ENCODE results near the gene SUDS3. TPM values are rescaled to one million over a fixed set of nuclear protein-coding genes. Genes with fewer than 3 reads are reported as not detected.

Gene SUDS3
- polyA plus RNA-seq, 1 donor from 2014 or later: 67.9 TPM

DNA sequence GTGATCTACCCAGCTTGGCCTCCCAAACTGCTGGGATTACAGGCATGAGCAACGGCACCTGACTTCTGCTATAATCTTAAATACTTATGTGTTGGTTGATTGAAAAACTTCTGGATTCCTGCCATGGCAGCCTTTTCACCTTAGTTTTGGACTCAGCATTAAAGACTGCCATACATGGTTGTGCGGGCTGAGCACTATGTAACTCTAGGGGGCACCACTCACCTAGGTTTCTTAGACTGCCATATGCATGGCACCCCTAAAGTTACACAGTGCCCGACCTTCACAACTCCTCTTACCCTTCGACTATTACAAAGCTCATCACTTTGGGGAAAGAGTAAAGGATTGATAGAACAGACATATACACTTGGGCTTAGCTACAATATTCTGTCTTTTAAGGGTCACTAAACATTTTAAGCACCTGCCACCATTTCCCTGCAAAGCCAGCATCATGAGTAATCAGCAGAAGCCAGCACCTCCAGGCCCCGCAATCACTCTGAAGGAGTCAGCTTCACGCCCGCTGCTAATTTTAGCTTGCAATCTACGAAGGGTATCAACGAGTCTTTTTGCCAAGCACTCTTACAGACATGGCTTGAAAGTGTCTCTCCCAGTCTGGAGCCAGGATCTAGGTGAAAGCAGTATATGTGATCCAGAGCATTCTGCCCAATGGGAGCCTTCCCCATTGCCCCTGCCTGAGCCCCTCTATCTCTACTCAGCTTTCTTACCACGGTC is 59.8 kb downstream of the SUDS3 start:
- Histone ChIP-seq H4K20me1 (ENCODE audit: insufficient read depth) (no peaks in the 10 kb centered on the region), H3K27ac (ENCODE audit: low read length) (no peak overlapping the region), H3K9ac (ENCODE audit: low read length) (no peak overlapping the region), H3K4me2 (ENCODE audit: low read length) (no peak overlapping the region), H3F3A (ENCODE audit: insufficient read depth, low read length, poor library complexity, severe bottlenecking) (no peaks in the 10 kb centered on the region), H3K9me3 (ENCODE audit: low read length) (no peaks in the 10 kb centered on the region), H3K79me2 (replicated peaks; ENCODE audit: insufficient read depth, low read length) (no peaks in the 10 kb centered on the region), H3K27me3 (ENCODE audit: insufficient read depth, low read depth, low read length) (no peaks in the 10 kb centered on the region), H2AFZ (ENCODE audit: low read depth, low read length) (no peak overlapping the region), H3K9me2 (ENCODE audit: insufficient read depth, low read length) (no peaks in the 10 kb centered on the region), H3K4me3 (ENCODE audit: low read length) (no peak overlapping the region), H3K36me3 (ENCODE audit: insufficient read depth, low read length) (no peaks in the 10 kb centered on the region)
- TF ChIP-seq, protein P1, sequence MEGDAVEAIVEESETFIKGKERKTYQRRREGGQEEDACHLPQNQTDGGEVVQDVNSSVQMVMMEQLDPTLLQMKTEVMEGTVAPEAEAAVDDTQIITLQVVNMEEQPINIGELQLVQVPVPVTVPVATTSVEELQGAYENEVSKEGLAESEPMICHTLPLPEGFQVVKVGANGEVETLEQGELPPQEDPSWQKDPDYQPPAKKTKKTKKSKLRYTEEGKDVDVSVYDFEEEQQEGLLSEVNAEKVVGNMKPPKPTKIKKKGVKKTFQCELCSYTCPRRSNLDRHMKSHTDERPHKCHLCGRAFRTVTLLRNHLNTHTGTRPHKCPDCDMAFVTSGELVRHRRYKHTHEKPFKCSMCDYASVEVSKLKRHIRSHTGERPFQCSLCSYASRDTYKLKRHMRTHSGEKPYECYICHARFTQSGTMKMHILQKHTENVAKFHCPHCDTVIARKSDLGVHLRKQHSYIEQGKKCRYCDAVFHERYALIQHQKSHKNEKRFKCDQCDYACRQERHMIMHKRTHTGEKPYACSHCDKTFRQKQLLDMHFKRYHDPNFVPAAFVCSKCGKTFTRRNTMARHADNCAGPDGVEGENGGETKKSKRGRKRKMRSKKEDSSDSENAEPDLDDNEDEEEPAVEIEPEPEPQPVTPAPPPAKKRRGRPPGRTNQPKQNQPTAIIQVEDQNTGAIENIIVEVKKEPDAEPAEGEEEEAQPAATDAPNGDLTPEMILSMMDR (IDR thresholded peaks at IDR 0.05; ENCODE audit: poor library complexity, severe bottlenecking): peak; percentile 52
- TF ChIP-seq EZH2 (IDR thresholded peaks at IDR 0.05; ENCODE audit: borderline replicate concordance, insufficient read depth, low read length, poor library complexity, severe bottlenecking): no peak
- peak; percentile 58 for TF ChIP-seq RAD21 (conservative IDR thresholded peaks at IDR 0.05)
- peak; percentile 60 for TF ChIP-seq SMC3 (conservative IDR thresholded peaks at IDR 0.05; ENCODE audit: poor library complexity)

GRCh38 chr12:118436986-118437385 is 60.6 kb downstream of the SUDS3 start:
- Histone ChIP-seq H3K36me3 (ENCODE audit: insufficient read depth, low read length) (no peaks in the 10 kb centered on the region), H3K27me3 (ENCODE audit: insufficient read depth, low read depth, low read length) (no peaks in the 10 kb centered on the region), H3F3A (ENCODE audit: insufficient read depth, low read length, poor library complexity, severe bottlenecking) (no peaks in the 10 kb centered on the region), H3K9ac (ENCODE audit: low read length) (no peak overlapping the region), H3K9me2 (ENCODE audit: insufficient read depth, low read length) (no peaks in the 10 kb centered on the region), H3K79me2 (replicated peaks; ENCODE audit: insufficient read depth, low read length) (no peaks in the 10 kb centered on the region), H3K4me2 (ENCODE audit: low read length) (no peak overlapping the region), H3K9me3 (ENCODE audit: low read length) (no peaks in the 10 kb centered on the region), H3K27ac (ENCODE audit: low read length) (no peak overlapping the region), H4K20me1 (ENCODE audit: insufficient read depth) (no peaks in the 10 kb centered on the region), H3K4me3 (ENCODE audit: low read length) (no peak overlapping the region), H2AFZ (ENCODE audit: low read depth, low read length) (no peak overlapping the region)
- TF ChIP-seq EP300 (conservative IDR thresholded peaks at IDR 0.05; ENCODE audit: poor library complexity, severe bottlenecking) (no peak), MXI1 (conservative IDR thresholded peaks at IDR 0.05; ENCODE audit: poor library complexity, severe bottlenecking) (no peak), POLR2AphosphoS5 (IDR thresholded peaks at IDR 0.05) (no peak), TAF1 (IDR thresholded peaks at IDR 0.05; ENCODE audit: low read depth) (no peak), EZH2 (IDR thresholded peaks at IDR 0.05; ENCODE audit: borderline replicate concordance, insufficient read depth, low read length, poor library complexity, severe bottlenecking) (no peak), SMC3 (conservative IDR thresholded peaks at IDR 0.05; ENCODE audit: poor library complexity) (no peak), RAD21 (conservative IDR thresholded peaks at IDR 0.05) (no peak)
- TF ChIP-seq, protein P1 (IDR thresholded peaks at IDR 0.05; ENCODE audit: poor library complexity, severe bottlenecking): no peak
- TF ChIP-seq, protein P2, sequence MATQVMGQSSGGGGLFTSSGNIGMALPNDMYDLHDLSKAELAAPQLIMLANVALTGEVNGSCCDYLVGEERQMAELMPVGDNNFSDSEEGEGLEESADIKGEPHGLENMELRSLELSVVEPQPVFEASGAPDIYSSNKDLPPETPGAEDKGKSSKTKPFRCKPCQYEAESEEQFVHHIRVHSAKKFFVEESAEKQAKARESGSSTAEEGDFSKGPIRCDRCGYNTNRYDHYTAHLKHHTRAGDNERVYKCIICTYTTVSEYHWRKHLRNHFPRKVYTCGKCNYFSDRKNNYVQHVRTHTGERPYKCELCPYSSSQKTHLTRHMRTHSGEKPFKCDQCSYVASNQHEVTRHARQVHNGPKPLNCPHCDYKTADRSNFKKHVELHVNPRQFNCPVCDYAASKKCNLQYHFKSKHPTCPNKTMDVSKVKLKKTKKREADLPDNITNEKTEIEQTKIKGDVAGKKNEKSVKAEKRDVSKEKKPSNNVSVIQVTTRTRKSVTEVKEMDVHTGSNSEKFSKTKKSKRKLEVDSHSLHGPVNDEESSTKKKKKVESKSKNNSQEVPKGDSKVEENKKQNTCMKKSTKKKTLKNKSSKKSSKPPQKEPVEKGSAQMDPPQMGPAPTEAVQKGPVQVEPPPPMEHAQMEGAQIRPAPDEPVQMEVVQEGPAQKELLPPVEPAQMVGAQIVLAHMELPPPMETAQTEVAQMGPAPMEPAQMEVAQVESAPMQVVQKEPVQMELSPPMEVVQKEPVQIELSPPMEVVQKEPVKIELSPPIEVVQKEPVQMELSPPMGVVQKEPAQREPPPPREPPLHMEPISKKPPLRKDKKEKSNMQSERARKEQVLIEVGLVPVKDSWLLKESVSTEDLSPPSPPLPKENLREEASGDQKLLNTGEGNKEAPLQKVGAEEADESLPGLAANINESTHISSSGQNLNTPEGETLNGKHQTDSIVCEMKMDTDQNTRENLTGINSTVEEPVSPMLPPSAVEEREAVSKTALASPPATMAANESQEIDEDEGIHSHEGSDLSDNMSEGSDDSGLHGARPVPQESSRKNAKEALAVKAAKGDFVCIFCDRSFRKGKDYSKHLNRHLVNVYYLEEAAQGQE (IDR thresholded peaks at IDR 0.05; ENCODE audit: borderline replicate concordance): no peak

All from neural cell (in vitro differentiated cells).